ENCODE results near the gene NDUFA3.
A peak's percentile ranks its signal among the peaks of the same experiment; 100 is the strongest.
"Not testable (repeated sequence)": the region's sequence is repeated elsewhere in the genome, so short reads cannot be mapped to it uniquely, and the experiment has no call there.

Gene NDUFA3

GRCh38 chr19:54102421-54103169 is at the start of gene NDUFA3:
Gene NDUFA3, plus strand, starts transcription at chr19:54102855. Its CDS starts 24 bp downstream, at chr19:54102879.
- DNase-seq, result peak; percentile 96

- no peak for DNase-seq
Observed at GRCh38 chr19:54062643-54063042, 40.0 kb upstream of the NDUFA3 start.

GRCh38 chr19:54063350-54064116 is 39.1 kb upstream of the NDUFA3 start, which contains the start of gene VSTM1:
Gene VSTM1, minus strand, starts transcription at chr19:54063897. Its CDS starts 120 bp downstream, at chr19:54063777.
- no peak for DNase-seq

GRCh38 chr19:54069470-54069869 is 33.2 kb upstream of the NDUFA3 start:
- DNase-seq, result no peak

- no peak for DNase-seq
Observed at GRCh38 chr19:54073829-54074228, 28.8 kb upstream of the NDUFA3 start.

- no peak for DNase-seq
Observed at GRCh38 chr19:54074851-54075250, 27.8 kb upstream of the NDUFA3 start.

- DNase-seq, result no peak
Observed at GRCh38 chr19:54077334-54077733, 25.3 kb upstream of the NDUFA3 start.

- DNase-seq, result no peak
Observed at GRCh38 chr19:54081032-54081431, 21.6 kb upstream of the NDUFA3 start, which contains the start of gene TARM1. Gene TARM1, minus strand, starts transcription at chr19:54081365. Its CDS starts 25 bp downstream, at chr19:54081340.

- no peak for DNase-seq
Observed at GRCh38 chr19:54084410-54084809, 18.2 kb upstream of the NDUFA3 start.

GRCh38 chr19:54094426-54095000 is 8.1 kb upstream of the NDUFA3 start:
- no peak for DNase-seq

- DNase-seq, result no peak
Observed at GRCh38 chr19:54095136-54095858, 7.4 kb upstream of the NDUFA3 start.

- peak; percentile 45 for DNase-seq
Observed at GRCh38 chr19:54095859-54096616, 6.6 kb upstream of the NDUFA3 start.

GRCh38 chr19:54096617-54097106 is 6.0 kb upstream of the NDUFA3 start:
- DNase-seq, result no peak

GRCh38 chr19:54099190-54099902 is 3.3 kb upstream of the NDUFA3 start:
- no peak for DNase-seq

GRCh38 chr19:54099903-54100255 is 2.8 kb upstream of the NDUFA3 start:
- DNase-seq, result not testable (repeated sequence)

GRCh38 chr19:54100561-54100960 is 2.1 kb upstream of the NDUFA3 start, which contains the start of gene OSCAR:
Gene OSCAR, minus strand, starts transcription at chr19:54100803. Its CDS starts 11 bp downstream, at chr19:54100792.
- no peak for DNase-seq

- DNase-seq, result no peak
Observed at GRCh38 chr19:54104998-54105715, 2.5 kb downstream of the NDUFA3 start.

- DNase-seq, result no peak
Observed at GRCh38 chr19:54105796-54106195, 3.1 kb downstream of the NDUFA3 start.

GRCh38 chr19:54106716-54107115 is 4.1 kb downstream of the NDUFA3 start:
- no peak for DNase-seq

- DNase-seq, result no peak
Observed at GRCh38 chr19:54107876-54108490, 5.3 kb downstream of the NDUFA3 start.
